Adrenal gland (tissue), 12 donors: Measurements from ENCODE around the gene S100A4. TPM values are rescaled to one million over a fixed set of nuclear protein-coding genes. Genes with fewer than 3 reads are reported as not detected.

Source experiments
- DNase-seq, 7 donors: peaks; one replicate each; pipeline ENCODE4 v3.0.0-alpha.2; 2019 to 2020
- H3K27ac ChIP-seq, 5 donors: fragments of 200-600 bp; sonication (generic) in 4 of 5; 1 replicate in 3 of 5; 2 replicates in 2 of 5; pipeline versions ENCODE4 v1.5.1 to v1.8.0; 2016 to 2020; ENCODE audit warnings: mild to moderate bottlenecking in 1 of 5
- H3K27me3 ChIP-seq: fragments of 200-600 bp; 2 replicates; pipeline ENCODE4 v1.8.0; 2021
- H3K36me3 ChIP-seq, 2 donors: fragments of 200-600 bp; replicated peaks in 1 of 2; 1 replicate in 1 of 2; 2 replicates in 1 of 2; pipeline versions ENCODE4 v1.5.1 to v1.8.0; 2018 to 2022
- H3K4me1 ChIP-seq, 2 donors: fragments of 200-600 bp; replicated peaks in 1 of 2; 1 replicate in 1 of 2; 2 replicates in 1 of 2; pipeline versions ENCODE4 v1.5.1 to v1.8.0; 2018 to 2021
- H3K4me3 ChIP-seq, 4 donors: fragments of 200-600 bp; sonication (generic) in 3 of 4; one replicate each; pipeline ENCODE4 v1.5.1; 2016 to 2018
- H3K9me3 ChIP-seq, 3 donors: fragments of 200-600 bp; sonication (generic) in 1 of 3; replicated peaks in 1 of 3; 1 replicate in 2 of 3; 2 replicates in 1 of 3; pipeline versions ENCODE4 v1.5.1 to v1.8.0; 2016 to 2021
- CTCF ChIP-seq, 6 experiments: fragments of 450-650 bp in 4 of 6; fragments of 200-600 bp in 2 of 6; sonication (generic) in 1 of 6; IDR thresholded peaks; 1 replicate in 5 of 6; 2 replicates in 1 of 6; pipeline versions ENCODE4 v1.5.1 to v1.8.0; 2016 to 2021; ENCODE audit warnings: antibody characterized with exemption in 6 of 6, mild to moderate bottlenecking in 2 of 6, moderate library complexity in 1 of 6
- POLR2A ChIP-seq, 2 donors: fragments of 450-650 bp; IDR thresholded peaks; one replicate each; pipeline ENCODE4 v1.6.1; 2017; ENCODE audit warnings: antibody characterized with exemption in 2 of 2, mild to moderate bottlenecking in 2 of 2, moderate library complexity in 1 of 2
- WGBS, 4 donors: extraction: QIAGEN DNeasy Blood & Tissue Kit in 2 of 4; methylation state at CpG; one replicate each; pipeline versions ENCODE4 v1.1.5 to v1.1.7; 2013 to 2017; 5-methylcytosine and 5-hydroxymethylcytosine counted together
- intact Hi-C, 2 donors: fragments of 100-400 bp; cut with DNase I; formaldehyde crosslinking; loops; one replicate each; pipeline versions ENCODE4 v1.14.1 to v1.15.0; 2022 to 2023
- polyA plus RNA-seq, 3 donors: library from polyadenylated mRNA; stranded (reverse); fragments of 200-250 nt in 2 of 3; fragments of 350-450 nt in 1 of 3; fragmentation: Illumina TruSeq in 1 of 3; extraction: RNeasy Lipid Tissue Mini Kit (QIAGEN cat#74804) in 1 of 3; gene quantifications; one replicate each; pipeline ENCODE4 v1.2.3, GENCODE V29; 2013 to 2014
- total RNA-seq, 9 donors: library from RNA; depleted of rRNA in 4 of 9; stranded (reverse); fragments of >200 nt in 4 of 9; fragments of 120-200 nt in 1 of 9; fragmentation: NEBNext Ultra II Directional in 1 of 9; extraction: Animal tissue kit (Norgen Biotek cat#: 25700) in 1 of 9; gene quantifications; one replicate each; pipeline versions ENCODE4 v1.1.0 to v1.2.4, GENCODE V29; 2013 to 2023
- donor health status: healthy with polysubstance abuse.
- donor health status: Bipolar disorder and iron deficiency.
- donor health status: DM: yes; HTN: yes; CAD: no.
- donor health status: DM: no; HTN: no; CAD: no.
- donor health status: DM: no; HTN: no; CAD: no.
- donor health status: DM: yes; HTN: yes; CAD: no.

The S100A4 gene
- total and polyA plus RNA-seq, 12 donors: 7.9 to 742 (median 99.9) TPM

GRCh38 chr1:153560241-153560640 lies 14.6 kb upstream of the S100A4 start:
- Histone ChIP-seq H3K36me3 (no peaks in the 10 kb centered on the region), H3K4me3 (no peak overlapping the region), H3K9me3 (no peaks in the 10 kb centered on the region), H3K4me1 (peaks cover under 1% of the 10 kb centered on the region in 2 donors), H3K27ac (no peak overlapping the region), H3K27me3 (no peaks in the 10 kb centered on the region)
- DNase-seq: no peak
- no peak for TF ChIP-seq POLR2A (IDR thresholded peaks at IDR 0.05)
- no peak for TF ChIP-seq CTCF (IDR thresholded peaks at IDR 0.05)
- intact Hi-C loops: no loop called here
- WGBS, 4 donors: 72 to 98% (median 93%) methylated on average over 2 of the region's 2 CpGs

GRCh38 chr1:153557877-153558276 lies 12.3 kb upstream of the S100A4 start:
- H3K9me3 ChIP-seq: no peaks in the 10 kb centered on the region
- 94 to 96% (median 94%) methylated on average over 3 of the region's 3 CpGs for WGBS, 4 donors
- no peak overlapping the region for H3K4me3 ChIP-seq
- H3K27ac ChIP-seq: no peak overlapping the region
- H3K36me3 ChIP-seq: no peaks in the 10 kb centered on the region
- intact Hi-C loops: no loop called here
- peaks cover 14 to 21% of the 10 kb centered on the region in 2 donors for H3K4me1 ChIP-seq
- DNase-seq: no peak
- TF ChIP-seq CTCF (IDR thresholded peaks at IDR 0.05): no peak
- no peak for TF ChIP-seq POLR2A (IDR thresholded peaks at IDR 0.05)
- no peaks in the 10 kb centered on the region for H3K27me3 ChIP-seq

- no peak for TF ChIP-seq POLR2A (IDR thresholded peaks at IDR 0.05)
- H3K27me3 ChIP-seq: no peaks in the 10 kb centered on the region
- no peaks in the 10 kb centered on the region for H3K36me3 ChIP-seq
- WGBS, 4 donors: 92 to 100% (median 100%) methylated on average over 1 of the region's 1 CpG
- H3K4me3 ChIP-seq: no peak overlapping the region
- peaks cover 14 to 21% of the 10 kb centered on the region in 2 donors for H3K4me1 ChIP-seq
- intact Hi-C loops: no loop called here
- DNase-seq: no peak
- no peaks in the 10 kb centered on the region for H3K9me3 ChIP-seq
- H3K27ac ChIP-seq: no peak overlapping the region
These were observed 10.7 kb upstream of the S100A4 start for GRCh38 chr1:153556348-153556747.

GRCh38 chr1:153553830-153554541 lies 8.4 kb upstream of the S100A4 start:
- Histone ChIP-seq H3K27ac (peak overlapping the region in 4 of 5 donors; percentile 28 to 78 (median 63)), H3K4me1 (peaks cover 23 to 30% of the 10 kb centered on the region in 2 donors), H3K27me3 (no peaks in the 10 kb centered on the region), H3K36me3 (no peaks in the 10 kb centered on the region), H3K9me3 (no peaks in the 10 kb centered on the region), H3K4me3 (no peak overlapping the region)
- peak in 1 of 7 donors; percentile 20 for DNase-seq
- 45 to 60% (median 47%) methylated on average over 2 of the region's 2 CpGs for WGBS, 4 donors
- TF ChIP-seq POLR2A (IDR thresholded peaks at IDR 0.05): no peak
- no peak for TF ChIP-seq CTCF (IDR thresholded peaks at IDR 0.05)
- intact Hi-C loops: loop anchor here in 1 of 2 donors (5.0 kb wide), 1 partner anchor 42 kb away; no protein-coding TSS in a partner anchor
